Measurements from ENCODE around the gene SRPK3.

SRPK3 gene

DNA sequence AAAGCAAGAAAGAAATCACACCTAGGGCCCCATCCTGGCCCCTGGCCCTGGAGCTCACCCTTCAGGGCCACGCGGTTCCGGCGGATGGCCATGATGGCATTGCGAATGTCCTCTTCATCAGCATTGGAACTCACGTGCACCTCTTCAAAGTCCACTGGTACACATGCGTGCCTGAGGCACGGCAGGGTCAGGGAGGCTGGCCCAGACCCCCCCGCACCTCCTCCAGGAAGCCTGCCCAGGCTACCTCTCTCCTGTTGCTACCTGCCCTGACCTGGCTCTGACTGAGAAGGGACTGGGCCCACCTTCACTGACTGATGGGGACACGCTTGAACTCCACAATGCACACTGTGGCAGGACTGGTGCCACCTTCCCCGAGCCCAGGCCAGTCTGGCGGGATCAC is 8.8 kb downstream of the SRPK3 start:
- DNase-seq, result no peak

DNA sequence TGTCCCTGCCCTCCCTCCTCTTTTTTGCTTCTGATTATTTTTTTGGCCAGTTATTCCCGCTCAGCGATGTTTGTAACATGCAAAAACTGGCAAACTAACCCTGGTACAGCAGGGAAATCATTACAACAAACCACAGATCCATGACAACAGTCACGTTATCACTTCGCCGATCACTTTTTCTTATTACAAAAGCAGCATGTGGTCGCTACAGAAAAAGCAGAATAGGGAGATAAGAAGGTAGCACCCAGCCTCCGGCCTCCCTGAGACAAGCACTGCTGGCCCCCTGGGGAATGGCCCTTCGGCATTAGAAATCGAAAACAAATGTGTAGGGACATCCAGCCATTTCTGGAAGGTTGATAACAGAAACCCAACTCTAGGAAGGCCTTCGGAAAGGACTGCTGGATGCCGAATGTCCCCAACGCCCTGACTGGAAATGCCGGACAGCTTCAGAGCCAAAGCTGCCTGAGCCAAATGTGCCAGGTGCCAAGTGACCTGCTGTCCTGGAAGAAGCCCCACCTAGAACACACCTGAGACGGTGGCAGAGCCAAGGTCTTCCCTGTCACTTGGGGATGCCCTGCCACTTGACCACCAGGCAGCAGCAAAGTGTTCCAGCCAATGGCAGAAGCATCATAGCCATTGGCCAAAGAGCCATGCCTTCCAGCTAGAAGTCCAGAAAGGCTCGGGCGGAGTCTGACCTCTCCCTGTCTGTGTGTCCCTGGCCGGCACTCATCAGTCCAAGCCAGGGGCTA is 10.4 kb downstream of the SRPK3 start:
- DNase-seq, result no peak

DNA sequence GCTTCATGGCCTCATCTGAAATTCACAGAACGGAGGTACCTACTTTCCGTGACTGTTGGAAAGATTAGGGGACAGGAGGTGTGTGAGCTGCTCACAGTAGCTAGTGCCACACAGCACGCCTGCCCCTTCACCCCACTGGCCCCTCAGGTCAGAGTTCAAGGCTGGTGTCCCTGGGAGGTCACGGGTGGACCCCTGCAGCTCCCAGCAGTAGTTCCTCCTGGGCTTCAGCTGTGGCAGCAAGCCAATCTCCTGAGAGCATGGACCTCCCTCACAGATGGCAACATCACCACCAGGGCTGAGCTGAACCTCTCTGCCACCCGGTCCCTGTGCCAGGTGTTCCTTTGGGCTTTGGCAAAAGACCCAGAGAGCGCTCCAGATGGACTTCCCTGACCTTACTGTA is 11.5 kb downstream of the SRPK3 start:
- no peak for DNase-seq

DNA sequence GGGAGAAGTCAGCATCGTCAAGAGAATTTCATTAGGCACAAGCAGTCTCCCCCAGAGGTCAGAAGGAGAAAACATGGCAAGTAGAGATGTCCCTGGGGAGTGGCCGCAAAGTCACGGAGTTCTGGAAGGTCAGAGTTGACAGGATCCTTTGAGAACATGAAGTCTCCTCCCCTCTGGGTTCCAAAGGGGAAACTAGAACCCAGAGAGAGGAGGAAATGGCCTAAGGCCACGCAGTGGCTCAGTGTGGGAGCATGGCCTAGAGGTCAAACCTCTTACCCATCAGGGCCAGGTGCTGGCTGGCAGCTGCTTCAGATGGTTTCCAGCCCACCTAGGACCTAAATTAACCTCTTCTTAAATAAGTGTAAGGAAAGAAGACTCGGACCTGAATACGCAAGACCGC is 12.4 kb downstream of the SRPK3 start:
- no peak for DNase-seq

DNA sequence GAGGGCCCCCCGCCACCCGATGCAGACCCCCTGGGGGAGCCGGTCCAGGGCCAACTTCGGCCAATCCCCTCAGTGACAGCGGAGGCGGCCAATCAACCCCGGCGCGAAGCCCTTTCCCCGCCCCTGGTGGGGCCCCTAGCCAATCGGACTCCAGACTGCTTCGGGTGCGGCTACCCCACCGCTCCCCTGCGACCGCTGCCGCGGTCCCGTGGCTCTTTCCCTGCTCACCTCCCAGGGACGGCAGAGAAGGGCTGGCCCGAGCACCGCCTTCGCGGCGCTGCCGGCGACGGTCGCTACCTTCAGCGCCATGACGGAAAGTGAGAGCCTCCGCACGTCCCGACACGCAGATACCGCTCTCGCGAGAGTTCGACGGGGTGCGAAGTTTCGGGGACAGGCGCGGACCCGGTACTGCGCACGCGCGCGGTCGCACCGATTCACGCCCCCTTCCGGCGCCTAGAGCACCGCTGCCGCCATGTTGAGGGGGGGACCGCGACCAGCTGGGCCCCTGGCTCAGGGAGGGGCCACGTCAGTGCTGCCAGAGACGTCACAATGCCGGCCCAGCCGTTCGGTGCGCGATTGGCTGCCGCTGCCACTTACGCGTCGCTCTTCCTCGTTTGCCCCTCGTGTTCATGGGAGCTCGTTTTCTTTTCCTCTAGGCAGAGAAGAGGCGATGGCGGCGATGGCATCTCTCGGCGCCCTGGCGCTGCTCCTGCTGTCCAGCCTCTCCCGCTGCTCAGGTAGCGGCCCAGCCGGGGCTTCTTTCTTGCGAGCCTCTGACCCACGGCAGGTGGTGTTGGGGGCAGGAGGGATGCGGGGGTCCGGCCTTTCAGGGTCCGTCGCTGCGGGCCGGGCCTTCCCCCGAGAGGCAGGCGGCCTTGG is 13.4 kb downstream of the SRPK3 start, which contains the start of the genes IDH3G and SSR4:
Gene IDH3G (minus strand): TSS at position 358 of the 879 bp plus-strand sequence. CDS start 49 bp downstream, at position 309.
Gene SSR4 (plus strand): TSS at position 651 of the 879 bp plus-strand sequence. CDS start 20 bp downstream, at position 671.
- DNase-seq, result peak; percentile 96

DNA sequence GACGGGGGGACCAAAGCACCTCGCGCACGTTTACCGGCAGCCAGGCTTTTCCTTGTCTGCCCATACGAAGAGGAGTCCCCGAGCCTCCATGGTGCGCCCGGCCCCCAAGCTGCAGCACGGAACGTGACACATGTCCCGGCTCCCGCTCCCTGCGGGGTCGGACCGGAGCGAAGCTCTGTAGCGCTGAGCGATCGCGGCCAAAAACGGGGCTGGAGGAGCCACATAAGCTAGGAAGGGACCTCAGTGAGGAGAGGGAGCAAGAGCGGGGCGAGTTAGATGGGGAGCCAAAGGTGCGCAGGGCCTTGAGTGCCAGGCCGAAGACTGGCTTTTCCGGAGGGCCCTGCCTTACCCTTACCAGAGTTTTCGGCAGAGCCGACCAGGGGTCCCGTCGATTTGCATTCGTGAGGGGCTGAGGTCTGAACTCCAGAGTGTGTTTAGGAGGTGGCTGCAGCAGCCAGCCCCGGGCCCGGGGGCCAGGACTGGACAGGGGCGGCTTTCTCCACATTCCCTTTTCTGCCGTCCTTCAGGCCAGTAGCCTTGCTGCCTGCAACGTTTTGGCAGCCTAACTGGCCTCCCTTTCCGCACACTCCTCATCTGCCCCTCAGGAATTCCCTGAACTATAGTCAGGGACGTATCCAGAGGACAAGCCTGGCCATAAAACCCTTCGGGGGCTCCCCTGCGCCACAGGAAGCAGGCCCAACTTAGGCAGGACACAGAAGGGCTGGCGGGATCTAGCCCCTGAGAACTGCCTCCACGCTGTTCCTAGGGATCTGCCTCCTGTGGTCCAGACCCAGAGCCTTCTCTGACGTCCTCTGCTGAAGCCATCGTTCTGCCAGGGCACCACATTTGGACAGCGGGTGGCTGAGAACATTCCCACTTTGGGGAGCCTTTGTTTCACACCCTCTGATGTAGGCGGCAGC is 14.3 kb downstream of the SRPK3 start:
- DNase-seq, result no peak

DNA sequence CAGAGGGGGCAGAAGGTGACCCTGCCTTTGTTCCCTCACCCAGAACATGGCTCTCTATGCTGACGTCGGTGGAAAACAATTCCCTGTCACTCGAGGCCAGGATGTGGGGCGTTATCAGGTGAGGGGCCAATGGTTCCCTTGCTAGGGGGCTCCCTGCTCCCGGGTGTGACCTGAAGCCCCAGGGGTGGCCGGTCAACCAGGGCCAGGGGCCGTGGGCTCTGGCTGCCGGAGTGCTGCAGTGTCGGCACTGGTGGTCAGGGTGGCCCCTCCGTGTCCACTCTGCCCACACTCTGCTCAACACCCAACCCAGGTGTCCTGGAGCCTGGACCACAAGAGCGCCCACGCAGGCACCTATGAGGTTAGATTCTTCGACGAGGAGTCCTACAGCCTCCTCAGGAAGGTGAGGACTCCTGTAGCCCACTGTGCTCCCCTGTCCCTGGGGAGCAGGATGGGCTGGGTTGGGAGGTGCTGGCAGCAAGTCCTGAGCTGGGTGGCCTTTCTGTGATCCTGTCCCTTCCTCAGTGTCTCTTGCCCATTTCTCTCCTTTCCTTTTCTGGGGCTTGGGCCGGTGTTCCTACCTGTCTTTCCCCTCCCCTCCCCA is 16.7 kb downstream of the SRPK3 start:
- no peak for DNase-seq

DNA sequence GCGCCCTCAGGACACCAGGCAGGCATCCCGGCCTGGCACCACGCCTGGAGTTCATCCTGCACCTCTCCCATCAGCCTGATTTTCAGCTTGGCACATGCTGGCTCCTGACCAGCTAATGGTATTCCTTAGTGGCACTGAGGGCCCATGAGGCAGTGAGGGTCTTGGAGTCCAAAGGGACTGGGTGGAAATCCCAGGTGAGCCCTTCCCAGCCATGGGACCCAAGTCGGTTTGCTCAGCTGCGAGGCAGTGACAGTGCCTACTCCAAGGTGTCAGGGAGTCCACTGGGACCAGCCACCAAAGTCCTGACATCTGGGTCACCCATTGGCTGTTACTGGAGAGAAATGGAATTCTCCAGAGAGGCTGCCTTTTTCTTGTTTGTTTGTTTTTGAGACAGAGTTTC is 18.5 kb downstream of the SRPK3 start:
- DNase-seq, result no peak

DNA sequence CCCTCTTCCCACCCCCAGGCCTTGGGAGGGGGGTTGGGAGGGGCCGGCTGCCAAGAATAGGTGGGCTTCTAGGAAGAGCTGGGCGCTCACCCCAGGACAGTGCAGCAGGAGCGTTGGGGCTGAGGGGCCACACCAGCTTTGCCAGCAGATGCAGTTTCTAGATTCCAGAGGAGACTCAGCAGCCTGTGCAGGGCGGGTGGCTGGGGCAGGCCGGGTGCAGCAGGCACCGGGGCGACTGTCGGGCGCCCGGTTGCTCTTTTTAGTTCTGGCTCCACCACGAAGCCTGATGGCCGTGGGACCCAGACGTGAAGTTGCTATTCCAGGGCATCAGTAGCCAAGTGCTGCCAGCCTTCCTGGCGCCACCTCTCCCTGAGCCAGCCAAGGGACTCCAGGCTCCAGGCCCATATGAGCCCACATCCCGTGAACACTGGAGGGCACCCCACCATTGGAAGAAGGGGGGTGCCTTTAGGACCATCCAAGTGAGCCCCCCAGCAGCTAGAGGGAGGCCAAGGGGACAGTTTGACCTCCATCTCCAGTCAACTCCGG is 19.4 kb downstream of the SRPK3 start:
- no peak for DNase-seq

DNA sequence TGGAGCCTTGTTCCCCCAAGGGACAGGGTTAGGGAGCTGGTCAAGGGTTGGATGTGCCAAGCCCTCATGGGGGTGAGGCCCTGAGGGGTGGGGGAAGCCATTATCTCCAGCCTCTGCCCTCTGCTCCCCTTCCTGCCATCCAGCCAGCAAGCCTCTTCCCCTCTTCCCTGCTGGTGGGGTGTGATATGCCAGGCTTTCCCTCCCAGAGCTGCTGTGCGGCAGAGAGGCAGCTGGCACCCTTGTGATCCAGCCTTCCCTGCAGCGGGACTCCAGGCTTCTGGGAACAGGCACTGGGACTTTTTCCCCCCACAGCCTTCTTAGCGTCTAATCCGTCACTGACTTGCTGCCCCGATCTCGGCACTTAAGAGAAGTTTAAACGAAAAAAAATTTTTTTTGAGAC is 19.9 kb downstream of the SRPK3 start:
- no peak for DNase-seq

DNA sequence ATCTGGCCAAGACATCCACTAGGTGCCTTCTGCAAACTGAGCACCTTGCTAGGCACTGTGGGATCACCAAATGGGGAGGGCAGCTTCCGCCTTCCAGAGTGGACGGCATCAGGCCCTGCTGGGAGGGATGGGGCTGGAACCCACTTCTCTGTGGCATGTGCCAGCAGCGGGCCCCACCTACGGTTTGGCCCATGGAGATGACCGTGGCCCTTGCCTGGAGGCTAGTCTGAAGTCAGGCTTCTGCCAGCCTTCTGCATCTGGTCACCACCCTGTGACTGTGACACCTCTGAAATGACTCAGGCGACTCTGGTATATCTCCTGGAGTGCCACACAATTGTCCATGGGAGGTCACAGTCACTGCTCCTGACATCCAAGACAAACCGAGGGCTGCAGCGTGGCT is 20.8 kb downstream of the SRPK3 start:
- DNase-seq, result no peak

DNA sequence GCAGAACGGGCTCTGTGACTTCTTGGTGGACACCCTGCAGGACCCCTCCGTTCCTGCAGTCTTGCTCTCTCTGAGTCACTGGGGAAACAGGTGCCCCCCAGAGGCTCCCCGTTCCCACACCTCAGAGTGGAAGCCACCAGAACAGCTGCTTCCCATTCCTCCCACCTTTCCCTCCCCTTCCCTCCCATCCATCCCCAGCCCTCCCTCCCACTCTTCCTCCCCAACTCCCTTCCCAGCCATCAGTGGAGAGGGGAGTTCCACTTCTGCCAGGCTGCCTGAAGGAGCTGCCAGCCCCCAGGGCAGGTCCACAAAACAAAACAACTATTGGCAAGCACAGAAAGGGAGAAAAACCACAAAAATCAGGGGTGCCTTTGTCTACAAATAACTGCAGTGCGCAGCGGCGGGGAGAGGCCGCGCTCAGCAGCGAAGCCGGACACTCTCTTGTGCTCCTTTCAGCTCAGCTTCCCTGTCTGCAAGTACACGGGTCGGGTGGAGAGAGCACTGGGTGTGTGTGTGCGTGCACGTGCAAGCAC is 21.7 kb downstream of the SRPK3 start:
- DNase-seq, result no peak

DNA sequence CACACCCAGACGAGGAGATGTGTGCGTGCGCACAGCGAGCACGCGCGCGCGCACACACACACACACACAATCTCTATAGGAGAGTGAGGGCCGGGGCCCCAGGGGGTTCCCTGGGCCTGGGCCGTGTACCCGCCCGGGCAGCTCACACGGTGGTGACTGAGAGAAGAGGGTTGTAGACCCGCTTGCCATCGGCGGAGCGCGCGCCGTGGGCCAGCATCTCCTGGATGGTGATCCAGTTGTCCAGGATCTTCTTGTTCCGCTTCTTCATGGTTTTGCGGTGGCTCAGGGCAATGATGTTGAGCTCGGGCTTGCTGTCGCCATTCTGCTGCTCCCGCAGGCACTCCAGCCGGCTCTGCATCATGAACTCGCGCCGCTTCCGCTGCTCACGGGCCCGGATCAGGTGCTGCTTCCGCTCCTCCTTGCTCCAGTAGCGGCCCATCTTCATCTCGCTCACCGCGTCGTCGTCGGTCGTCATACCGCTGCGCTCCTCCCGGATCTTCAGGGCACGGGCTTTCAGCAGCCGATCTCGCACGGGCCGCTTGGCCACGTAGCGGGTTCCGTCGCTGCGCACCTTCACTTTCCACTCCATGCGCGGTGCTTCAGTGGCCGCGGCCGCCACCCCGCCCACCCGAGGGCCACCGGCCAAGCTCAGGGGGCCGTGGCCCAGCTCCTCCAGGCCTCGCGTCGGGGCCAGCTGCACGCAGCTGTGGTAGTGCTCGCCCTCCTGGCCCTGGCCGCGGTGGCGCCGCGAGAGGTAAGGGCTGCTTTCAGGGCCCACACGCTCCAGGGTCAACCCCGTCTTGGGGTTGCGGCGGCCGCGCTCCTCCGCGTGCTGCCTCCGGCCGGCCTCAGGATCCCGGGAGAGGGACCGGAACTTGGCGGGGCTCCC is 22.6 kb downstream of the SRPK3 start:
- DNase-seq, result no peak

DNA sequence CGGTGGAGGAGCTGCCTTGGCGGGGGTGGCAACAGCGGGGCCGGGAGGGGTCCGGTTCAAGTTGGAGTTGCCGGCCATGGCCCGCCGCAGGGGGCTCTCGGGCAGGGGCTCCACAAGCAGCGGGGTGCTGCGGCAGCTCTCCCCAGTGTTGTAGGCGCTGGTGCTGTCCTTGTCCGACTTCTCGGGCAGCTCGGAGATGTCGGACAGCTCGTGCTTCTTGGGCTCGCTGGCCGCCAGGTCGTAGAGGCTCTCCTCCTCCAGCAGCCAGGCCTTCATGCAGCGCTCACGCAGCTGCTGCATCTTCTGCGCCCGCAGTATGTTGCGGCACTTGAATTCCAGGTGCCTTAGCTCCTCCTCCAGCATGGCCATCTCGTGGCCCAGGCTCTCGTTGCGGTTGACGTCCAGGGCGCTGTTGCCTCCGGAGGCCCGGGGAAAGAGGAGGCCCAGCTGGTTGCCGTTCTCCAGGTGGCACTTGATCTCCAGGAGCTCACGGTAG is 23.3 kb downstream of the SRPK3 start:
- no peak for DNase-seq

DNA sequence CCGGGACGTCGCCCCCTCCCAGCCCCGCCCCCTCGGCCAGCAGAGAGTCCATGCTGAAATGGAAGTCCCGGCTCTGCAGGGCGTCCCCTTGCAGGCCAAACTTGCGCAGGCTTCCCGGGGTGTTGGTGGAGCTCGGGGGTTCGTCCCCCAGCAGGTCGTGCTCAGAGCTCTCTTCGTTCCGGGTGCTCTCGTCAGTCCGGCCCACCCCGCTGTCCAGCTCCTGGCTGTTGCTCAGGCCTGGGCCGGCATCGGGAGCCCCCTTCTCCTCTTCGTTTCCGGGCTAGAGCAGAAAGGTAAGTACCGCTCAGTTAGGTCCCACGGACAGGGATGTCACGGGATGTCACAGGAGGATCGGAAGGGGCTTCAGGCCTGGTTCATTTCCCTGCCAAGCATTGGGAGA is 23.8 kb downstream of the SRPK3 start:
- DNase-seq, result no peak

DNA sequence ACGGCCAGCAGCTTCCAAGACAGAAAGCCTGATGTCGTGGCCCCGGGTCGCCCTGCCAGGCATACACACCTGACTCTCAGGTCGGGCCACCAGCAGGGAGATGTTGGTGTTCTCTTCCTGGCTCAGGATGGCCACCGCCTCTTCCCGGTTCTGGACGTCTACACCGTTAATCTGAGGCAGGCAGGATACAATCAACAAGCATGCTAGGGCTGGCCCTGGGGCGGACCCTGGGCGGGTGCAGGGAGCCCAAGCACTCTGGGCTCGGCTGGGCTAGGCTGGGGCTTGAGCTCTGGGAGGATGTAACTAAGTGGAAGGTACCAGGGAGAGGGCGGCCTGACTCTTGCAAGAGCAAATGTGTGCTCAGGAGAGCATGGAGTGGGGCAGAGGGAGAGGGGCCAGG is 24.6 kb downstream of the SRPK3 start:
- DNase-seq, result no peak

DNA sequence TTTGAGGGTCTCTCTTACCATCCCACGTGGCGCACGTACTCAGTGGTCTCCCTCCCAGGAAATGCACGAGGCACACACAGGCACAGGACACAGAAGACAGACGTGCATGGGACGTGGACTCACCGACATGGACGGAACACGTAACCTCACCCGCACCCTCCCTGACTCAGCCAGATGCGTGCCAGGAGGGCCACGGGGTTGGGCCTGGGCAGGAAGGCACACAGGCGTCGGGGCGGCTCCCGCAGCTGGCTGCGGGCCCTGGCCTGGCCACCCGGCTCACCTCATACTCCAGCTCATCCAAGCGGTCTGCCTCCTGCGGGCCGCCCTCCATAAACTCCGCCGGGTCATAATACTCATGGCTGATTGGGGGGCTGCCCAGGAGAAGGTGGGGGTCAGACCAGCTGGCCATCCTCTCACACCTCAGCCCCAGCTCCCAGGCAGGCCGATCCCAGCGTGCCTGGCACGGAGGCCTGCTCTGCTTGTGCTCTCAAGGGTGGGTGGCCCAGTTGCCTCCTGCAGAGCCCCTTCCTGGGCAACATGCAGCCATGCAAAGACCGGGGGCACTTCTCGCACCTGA is 26.2 kb downstream of the SRPK3 start:
- DNase-seq, result no peak

DNA sequence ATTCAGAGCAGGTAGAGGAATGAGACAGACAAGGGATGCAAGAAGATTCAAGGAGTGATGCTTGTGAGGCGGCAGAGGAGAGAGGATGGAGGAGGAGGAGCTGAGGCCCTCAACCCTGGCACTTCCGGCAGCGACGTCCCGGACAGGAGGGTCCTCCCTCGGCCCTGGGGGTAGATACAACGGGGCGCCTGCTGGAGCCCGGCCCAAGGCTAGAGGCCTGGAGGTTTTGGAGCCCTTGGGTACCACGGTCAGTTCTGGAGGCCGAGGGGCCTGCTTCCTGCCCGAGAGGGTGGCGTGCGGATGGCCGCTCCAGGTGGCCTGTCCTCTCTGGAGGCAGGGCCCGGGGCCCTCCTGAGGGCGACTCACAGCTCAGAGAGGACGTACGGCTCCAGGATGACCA is 27.1 kb downstream of the SRPK3 start:
- no peak for DNase-seq

DNA sequence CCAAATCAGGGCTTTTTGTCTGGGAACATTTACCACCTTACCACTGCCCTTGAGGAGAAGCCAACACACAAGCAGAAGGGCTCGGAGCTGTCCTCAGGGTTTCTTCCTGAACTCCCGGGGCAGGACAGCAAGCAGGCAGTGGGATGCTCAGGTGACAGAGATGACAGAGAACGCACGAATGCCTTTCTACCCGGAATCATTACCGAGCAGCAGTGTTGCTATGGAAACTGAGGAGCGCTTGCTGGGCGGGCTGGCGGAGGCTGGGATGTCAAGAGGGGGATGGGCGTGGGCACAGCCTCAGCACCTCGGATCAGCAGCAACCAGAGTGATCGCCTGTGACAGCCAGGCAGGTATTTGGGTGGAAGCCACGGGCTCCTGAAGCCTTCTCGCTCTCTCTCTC is 31.4 kb downstream of the SRPK3 start:
- DNase-seq, result no peak

DNA sequence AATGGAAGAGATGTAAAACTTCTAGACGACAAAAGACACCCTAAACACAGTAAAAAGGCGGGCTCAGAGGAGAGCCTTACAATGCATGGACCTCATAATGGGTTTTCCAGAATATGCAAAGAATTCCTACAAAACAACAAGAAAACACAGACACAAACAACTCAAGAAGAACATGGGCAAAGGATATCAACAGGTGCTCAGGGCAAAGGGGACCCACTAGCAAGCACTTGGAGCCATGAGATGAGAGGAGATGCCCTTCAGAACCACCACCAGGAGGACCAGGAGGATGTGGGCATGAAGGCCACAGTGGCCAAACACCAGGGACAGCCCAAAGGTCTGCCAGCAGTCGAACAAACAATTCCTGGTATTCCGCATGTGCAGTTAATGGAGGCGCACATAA is 32.3 kb downstream of the SRPK3 start:
- DNase-seq, result no peak
